GM21423 (cell line): ENCODE results near the gene CD19.
"Not testable (repeated sequence)": the region's sequence is repeated elsewhere in the genome, so short reads cannot be mapped to it uniquely, and the experiment has no call there.

Experiments used
- ATAC-seq: cut with Tn5 transposase; IDR thresholded peaks from one replicate; pipeline ENCODE4 v1.9.1; 2021; ENCODE audit warnings: mild to moderate bottlenecking, moderate library complexity; ENCODE audit not compliant: unreplicated experiment

CD19 gene

GRCh38 chr16:28980330-28980729 lies 48.6 kb downstream of the CD19 start:
- not testable (repeated sequence) for ATAC-seq

- ATAC-seq, result no peak
These were observed 49.2 kb downstream of the CD19 start for GRCh38 chr16:28980929-28981328.

GRCh38 chr16:28981517-28981916 lies 49.7 kb downstream of the CD19 start:
- no peak for ATAC-seq

GRCh38 chr16:28982418-28982817 lies 50.6 kb downstream of the CD19 start:
- no peak for ATAC-seq

GRCh38 chr16:28982949-28983348 lies 51.2 kb downstream of the CD19 start:
- ATAC-seq, result no peak

GRCh38 chr16:28983644-28984043 lies 51.9 kb downstream of the CD19 start:
- ATAC-seq, result no peak

- ATAC-seq, result no peak
These were observed 52.3 kb downstream of the CD19 start for GRCh38 chr16:28984091-28984490.

- ATAC-seq, result peak; percentile 57
These were observed 52.9 kb downstream of the CD19 start, which contains the start of gene LAT for GRCh38 chr16:28984619-28985135. LAT (plus strand) TSS chr16:28985052; CDS start chr16:28985418, 366 bp downstream.

- no peak for ATAC-seq
These were observed 53.7 kb downstream of the CD19 start for GRCh38 chr16:28985211-28986041.

GRCh38 chr16:28986046-28986445 lies 54.3 kb downstream of the CD19 start:
- ATAC-seq, result no peak

- ATAC-seq, result no peak
These were observed 54.7 kb downstream of the CD19 start for GRCh38 chr16:28986492-28986891.

GRCh38 chr16:28987170-28987853 lies 55.5 kb downstream of the CD19 start:
- no peak for ATAC-seq
